GM12873 (cell line): Measurements from ENCODE around the gene BCAS3.

Experiments used
- TF ChIP-seq, protein P1 (sequence below): IDR thresholded peaks from 2 replicates; pipeline ENCODE4 v1.5.1; 2012; ENCODE audit warnings: low read depth, mild to moderate bottlenecking, moderate library complexity, low read length, control low read depth; ENCODE audit not compliant: insufficient read depth; ENCODE audit errors: missing control alignments

BCAS3 gene

DNA sequence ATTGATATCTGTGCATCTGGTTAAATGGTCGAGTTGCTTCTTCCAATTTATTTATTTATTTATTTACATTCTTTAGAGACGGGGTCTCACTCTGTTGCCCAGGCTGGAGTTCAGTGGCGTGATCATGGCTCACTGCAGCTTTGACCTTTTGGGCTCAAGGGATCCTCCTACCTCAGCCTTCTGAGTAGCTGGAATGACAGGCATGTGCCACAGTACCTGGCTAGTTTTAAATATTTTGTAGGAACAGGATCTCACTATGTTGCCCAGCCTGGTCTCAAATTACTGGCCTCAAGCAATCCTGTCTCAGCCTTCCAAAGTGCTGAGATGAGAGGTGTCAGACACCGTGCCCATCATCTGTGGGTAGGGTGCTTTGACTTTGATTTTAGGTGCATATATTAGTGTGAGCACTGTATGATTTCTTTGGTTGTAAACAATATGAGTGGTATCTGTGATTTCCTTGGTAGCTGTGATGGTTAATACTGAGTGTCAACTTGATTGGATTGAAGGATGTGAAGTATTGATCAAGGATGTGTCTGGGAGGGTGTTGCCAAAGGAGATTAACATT, 90.2 kb downstream of the BCAS3 start:
- TF ChIP-seq, protein P1, sequence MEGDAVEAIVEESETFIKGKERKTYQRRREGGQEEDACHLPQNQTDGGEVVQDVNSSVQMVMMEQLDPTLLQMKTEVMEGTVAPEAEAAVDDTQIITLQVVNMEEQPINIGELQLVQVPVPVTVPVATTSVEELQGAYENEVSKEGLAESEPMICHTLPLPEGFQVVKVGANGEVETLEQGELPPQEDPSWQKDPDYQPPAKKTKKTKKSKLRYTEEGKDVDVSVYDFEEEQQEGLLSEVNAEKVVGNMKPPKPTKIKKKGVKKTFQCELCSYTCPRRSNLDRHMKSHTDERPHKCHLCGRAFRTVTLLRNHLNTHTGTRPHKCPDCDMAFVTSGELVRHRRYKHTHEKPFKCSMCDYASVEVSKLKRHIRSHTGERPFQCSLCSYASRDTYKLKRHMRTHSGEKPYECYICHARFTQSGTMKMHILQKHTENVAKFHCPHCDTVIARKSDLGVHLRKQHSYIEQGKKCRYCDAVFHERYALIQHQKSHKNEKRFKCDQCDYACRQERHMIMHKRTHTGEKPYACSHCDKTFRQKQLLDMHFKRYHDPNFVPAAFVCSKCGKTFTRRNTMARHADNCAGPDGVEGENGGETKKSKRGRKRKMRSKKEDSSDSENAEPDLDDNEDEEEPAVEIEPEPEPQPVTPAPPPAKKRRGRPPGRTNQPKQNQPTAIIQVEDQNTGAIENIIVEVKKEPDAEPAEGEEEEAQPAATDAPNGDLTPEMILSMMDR = no peak

GRCh38 chr17:60769327-60769726, 91.7 kb downstream of the BCAS3 start:
- TF ChIP-seq, protein P1 = no peak

GRCh38 chr17:60770946-60771422, 93.3 kb downstream of the BCAS3 start:
- TF ChIP-seq, protein P1 = no peak

DNA sequence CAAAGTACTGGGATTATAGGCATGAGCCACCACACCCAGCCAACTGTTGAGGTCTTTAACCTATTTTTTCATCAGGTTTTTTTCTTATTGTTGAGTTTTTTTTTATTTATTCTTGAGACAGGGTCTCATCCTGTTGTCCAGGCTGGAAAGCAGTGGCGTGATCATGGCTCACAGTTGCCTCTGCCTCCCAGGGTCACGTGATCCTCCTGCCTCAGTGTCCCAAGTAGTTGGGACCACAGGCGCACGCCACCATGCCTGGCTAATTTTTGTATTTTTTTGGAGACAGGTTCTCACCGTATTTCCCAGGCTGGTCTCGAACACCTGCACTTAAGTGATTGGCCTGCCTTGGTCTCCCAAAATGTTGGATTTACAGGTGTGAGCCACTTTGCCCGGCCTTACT, 95.9 kb downstream of the BCAS3 start:
- TF ChIP-seq, protein P1 = no peak

- TF ChIP-seq, protein P1 = no peak
Observed at GRCh38 chr17:60781880-60782412, 104.3 kb downstream of the BCAS3 start.

GRCh38 chr17:60782742-60783141, 105.1 kb downstream of the BCAS3 start:
- TF ChIP-seq, protein P1 = no peak

GRCh38 chr17:60790205-60790604, 112.6 kb downstream of the BCAS3 start:
- TF ChIP-seq, protein P1 = no peak
